HCT116 (cell line): Measurements from ENCODE around the gene GPC5. TPM values are rescaled to one million over a fixed set of nuclear protein-coding genes. Genes with fewer than 3 reads are reported as not detected.

Experiments used
- ATAC-seq: fragments of 200-7000 bp; cut with Tn5 transposase; 2 replicates; pipeline ENCODE4 v1.9.1; 2020; ENCODE audit warnings: mild to moderate bottlenecking, moderate library complexity
- BruUV-seq: library from RNA; stranded (reverse); fragments of 400-500 nt; replicated peaks from 2 replicates; lab custom pipeline; 2021; lab: Mats Ljungman, UMichigan
- CTCF ChIA-PET: fragments of 300-600 bp; sonication (Branson Sonifier 250); formaldehyde crosslinking; loops from one replicate; lab custom pipeline; 2021; ENCODE audit warnings: antibody characterized with exemption; lab: Charles Lee
- POLR2A ChIA-PET: fragments of 300-600, 350-600 bp; sonication (Branson Sonifier 250); formaldehyde crosslinking; loops from one replicate; lab custom pipeline; 2021; ENCODE audit warnings: antibody characterized with exemption; lab: Charles Lee
- RAD21 ChIA-PET, 2 experiments: fragments of 300-600 bp; sonication (Branson Sonifier 250); formaldehyde crosslinking; loops; one replicate each; lab custom pipeline; 2023; ENCODE audit warnings: low total read pairs in 2 of 2; ENCODE audit not compliant: uncharacterized antibody in 2 of 2, unreplicated experiment in 2 of 2, low non-redundant PET in 1 of 2; lab: Charles Lee
- DNase-seq: peaks from one replicate; pipeline ENCODE4 v3.0.0-alpha.2; 2010; ENCODE audit warnings: low read depth, low spot score
- H2AFZ ChIP-seq: fragments of 200-600 bp; shearing (Covaris generic), sonication (generic); 2 replicates; pipeline ENCODE4 v1.6.1; 2017; ENCODE audit warnings: low read depth, mixed run types, mixed read lengths, antibody characterized with exemption, low read length; ENCODE audit not compliant: poor library complexity, severe bottlenecking
- H3K27ac ChIP-seq: 2 replicates; pipeline ENCODE4 v1.5.1; 2012; ENCODE audit warnings: low read depth, low read length
- H3K27me3 ChIP-seq: fragments of 200-600 bp; sonication (generic); 2 replicates; pipeline ENCODE4 v1.6.1; 2016; ENCODE audit warnings: mixed run types, low read length, mixed read lengths; ENCODE audit not compliant: insufficient read depth
- H3K36me3 ChIP-seq, 2 experiments: fragments of 200-500 bp in 1 of 2; fragments of 200-600 bp in 1 of 2; sonication (Bioruptor generic) in 1 of 2; sonication (generic) in 1 of 2; 2 replicates each; pipeline versions ENCODE4 v1.5.1 to v1.6.1; 2014 to 2016; ENCODE audit warnings: low read length in 2 of 2, inconsistent platforms in 1 of 2, mixed read lengths in 1 of 2, mixed run types in 1 of 2; ENCODE audit not compliant: insufficient read depth in 2 of 2, control insufficient read depth in 1 of 2
- H3K4me1 ChIP-seq, 2 experiments: fragments of 200-600 bp in 1 of 2; sonication (generic) in 1 of 2; 2 replicates each; pipeline versions ENCODE4 v1.5.1 to v1.6.1; 2012 to 2017; ENCODE audit warnings: low read length in 2 of 2, inconsistent platforms in 1 of 2, mild to moderate bottlenecking in 1 of 2, mixed read lengths in 1 of 2, mixed run types in 1 of 2, moderate library complexity in 1 of 2; ENCODE audit not compliant: insufficient read depth in 2 of 2, control insufficient read depth in 1 of 2
- H3K4me2 ChIP-seq: fragments of 200-600 bp; sonication (generic); 2 replicates; pipeline ENCODE4 v1.6.1; 2017; ENCODE audit warnings: mixed run types, low read length, mixed read lengths
- H3K4me3 ChIP-seq, 2 experiments: fragments of 200-600 bp in 1 of 2; sonication (generic) in 1 of 2; replicated peaks in 1 of 2; 2 replicates each; pipeline ENCODE4 v1.5.1; 2011 to 2016; ENCODE audit warnings: low read length in 2 of 2, control low read depth in 1 of 2, low read depth in 1 of 2, mild to moderate bottlenecking in 1 of 2, mixed read lengths in 1 of 2, mixed run types in 1 of 2
- H3K79me2 ChIP-seq: fragments of 200-600 bp; sonication (generic); 2 replicates; pipeline ENCODE4 v1.6.1; 2017; ENCODE audit warnings: mild to moderate bottlenecking, mixed run types, low read length, moderate library complexity, mixed read lengths; ENCODE audit not compliant: insufficient read depth
- H3K9ac ChIP-seq: fragments of 200-600 bp; sonication (generic); 2 replicates; pipeline ENCODE4 v1.6.1; 2016; ENCODE audit warnings: low read length, mixed read lengths
- H3K9me2 ChIP-seq: fragments of 200-600 bp; sonication (generic), shearing (Covaris generic); 2 replicates; pipeline ENCODE4 v1.6.1; 2017; ENCODE audit warnings: mixed run types, mild to moderate bottlenecking, moderate library complexity; ENCODE audit not compliant: insufficient read depth
- H3K9me3 ChIP-seq, 2 experiments: fragments of 200-500 bp in 1 of 2; fragments of 200-600 bp in 1 of 2; sonication (Bioruptor generic) in 1 of 2; sonication (generic) in 1 of 2; 2 replicates each; pipeline ENCODE4 v1.6.1; 2014 to 2017; ENCODE audit warnings: low read length in 2 of 2, mixed read lengths in 2 of 2, inconsistent platforms in 1 of 2, low read depth in 1 of 2, mild to moderate bottlenecking in 1 of 2, mixed run types in 1 of 2, moderate library complexity in 1 of 2; ENCODE audit not compliant: control insufficient read depth in 1 of 2, insufficient read depth in 1 of 2
- H4K20me1 ChIP-seq: fragments of 200-600 bp; sonication (generic), shearing (Covaris generic); 2 replicates; pipeline ENCODE4 v1.6.1; 2017; ENCODE audit warnings: mixed run types, mild to moderate bottlenecking, moderate library complexity; ENCODE audit not compliant: insufficient read depth
- ATF3 ChIP-seq: IDR thresholded peaks from 2 replicates; pipeline ENCODE4 v1.6.1; 2012
- CEBPB ChIP-seq: IDR thresholded peaks from 2 replicates; pipeline ENCODE4 v1.6.1; 2012; ENCODE audit warnings: low read depth
- ELF1 ChIP-seq: IDR thresholded peaks from 2 replicates; pipeline ENCODE4 v1.6.1; 2012; ENCODE audit warnings: low read depth, borderline replicate concordance
- EZH2phosphoT487 ChIP-seq: fragments of 200-600 bp; IDR thresholded peaks from 2 replicates; pipeline ENCODE4 v1.6.1; 2018; ENCODE audit warnings: antibody characterized with exemption, borderline replicate concordance
- FOSL1 ChIP-seq: IDR thresholded peaks from 2 replicates; pipeline ENCODE4 v1.6.1; 2012; ENCODE audit warnings: low read depth
- JUND ChIP-seq: IDR thresholded peaks from 2 replicates; pipeline ENCODE4 v1.6.1; 2012
- POLR2A ChIP-seq: IDR thresholded peaks from 2 replicates; pipeline ENCODE4 v1.7.0; 2011; ENCODE audit warnings: borderline replicate concordance; ENCODE audit not compliant: insufficient read depth, insufficient read length; ENCODE audit errors: extremely low read depth
- POLR2AphosphoS5 ChIP-seq: IDR thresholded peaks from 2 replicates; pipeline ENCODE4 v1.6.1; 2011; ENCODE audit warnings: mild to moderate bottlenecking, low read depth, low read length, moderate library complexity
- REST ChIP-seq: IDR thresholded peaks from 2 replicates; pipeline ENCODE4 v1.6.1; 2012; ENCODE audit warnings: low read depth
- SIN3A ChIP-seq: IDR thresholded peaks from 2 replicates; pipeline ENCODE4 v1.6.1; 2012; ENCODE audit warnings: low read depth
- SRF ChIP-seq: IDR thresholded peaks from 2 replicates; pipeline ENCODE4 v1.6.1; 2012; ENCODE audit warnings: low read depth
- TCF7L2 ChIP-seq: IDR thresholded peaks from 2 replicates; pipeline ENCODE4 v1.7.0; 2011; ENCODE audit warnings: borderline replicate concordance, inconsistent platforms; ENCODE audit not compliant: insufficient read depth, insufficient read length; ENCODE audit errors: extremely low read depth
- YY1 ChIP-seq: IDR thresholded peaks from 2 replicates; pipeline ENCODE4 v1.6.1; 2011; ENCODE audit warnings: low read length, low read depth, moderate library complexity, mild to moderate bottlenecking; ENCODE audit not compliant: insufficient replicate concordance; ENCODE audit errors: extremely low read depth
- ZBTB33 ChIP-seq: IDR thresholded peaks from 2 replicates; pipeline ENCODE4 v1.6.1; 2011; ENCODE audit warnings: mild to moderate bottlenecking, low read length, moderate library complexity; ENCODE audit not compliant: insufficient replicate concordance; ENCODE audit errors: extremely low read depth
- intact Hi-C: fragments of 100-400 bp; cut with micrococcal nuclease; formaldehyde crosslinking; loops from 2 replicates; pipeline ENCODE4 v1.10.0; 2022
- total RNA-seq: library from RNA; stranded (reverse); gene quantifications from one replicate; pipeline ENCODE4 v1.2.1, GENCODE V29; 2021; ENCODE audit not compliant: unreplicated experiment

GPC5 gene
- total RNA-seq, 1 experiment from 2014 or later = not detected

GRCh38 chr13:92612892-92613291 is 1214.5 kb downstream of the GPC5 start:
- ChIA-PET RAD21 (no interaction called here), POLR2A (no interaction called here)

GRCh38 chr13:92613921-92614320 is 1215.5 kb downstream of the GPC5 start:
- ChIA-PET POLR2A (no interaction called here), RAD21 (no interaction called here), CTCF (no interaction called here)
- no peak overlapping the region for H2AFZ ChIP-seq
- no peaks in the 10 kb centered on the region for H3K36me3 ChIP-seq
- peaks cover 0 to 5% of the 10 kb centered on the region in 2 experiments; a peak in 2 of 4 replicates for H3K9me3 ChIP-seq
- H3K4me2 ChIP-seq = no peak overlapping the region
- no peak overlapping the region for H3K4me3 ChIP-seq
- H3K9ac ChIP-seq = no peak overlapping the region
- no TSS peak for BruUV-seq
- intact Hi-C loops = no loop called here
- no peaks in the 10 kb centered on the region for H3K9me2 ChIP-seq
- no peaks in the 10 kb centered on the region for H3K27me3 ChIP-seq
- no peak for DNase-seq
- no peaks in the 10 kb centered on the region for H4K20me1 ChIP-seq
- H3K27ac ChIP-seq = no peak overlapping the region
- no peaks in the 10 kb centered on the region for H3K4me1 ChIP-seq
- no peaks in the 10 kb centered on the region for H3K79me2 ChIP-seq
- ATAC-seq = no peak
- TF ChIP-seq EZH2phosphoT487 (no peak), POLR2AphosphoS5 (no peak), TCF7L2 (no peak), FOSL1 (no peak), YY1 (no peak), ELF1 (no peak), SIN3A (no peak), REST (no peak), SRF (no peak), POLR2A (no peak), ATF3 (no peak)

More at GRCh38 chr13:92612892-92613291, 1214.5 kb downstream of the GPC5 start:
- Histone ChIP-seq H3K27ac (no peak overlapping the region), H3K4me3 (no peak overlapping the region), H3K9ac (no peak overlapping the region), H3K4me2 (no peak overlapping the region), H2AFZ (no peak overlapping the region), H3K9me2 (no peaks in the 10 kb centered on the region), H3K79me2 (no peaks in the 10 kb centered on the region), H3K4me1 (no peaks in the 10 kb centered on the region), H4K20me1 (no peaks in the 10 kb centered on the region), H3K9me3 (peaks cover 0 to 13% of the 10 kb centered on the region in 2 experiments; a peak in 2 of 4 replicates), H3K27me3 (no peaks in the 10 kb centered on the region), H3K36me3 (no peaks in the 10 kb centered on the region)
- DNase-seq (no peak), ATAC-seq (no peak)
- CTCF ChIA-PET = no interaction called here
- BruUV-seq = no TSS peak
- intact Hi-C loops = no loop called here
- TF ChIP-seq CEBPB (no peak), TCF7L2 (no peak), ZBTB33 (no peak), JUND (no peak)
- TF ChIP-seq, all 23 proteins: peak for 0
